ENCODE measurements around the gene BIN2.

The BIN2 gene

DNA sequence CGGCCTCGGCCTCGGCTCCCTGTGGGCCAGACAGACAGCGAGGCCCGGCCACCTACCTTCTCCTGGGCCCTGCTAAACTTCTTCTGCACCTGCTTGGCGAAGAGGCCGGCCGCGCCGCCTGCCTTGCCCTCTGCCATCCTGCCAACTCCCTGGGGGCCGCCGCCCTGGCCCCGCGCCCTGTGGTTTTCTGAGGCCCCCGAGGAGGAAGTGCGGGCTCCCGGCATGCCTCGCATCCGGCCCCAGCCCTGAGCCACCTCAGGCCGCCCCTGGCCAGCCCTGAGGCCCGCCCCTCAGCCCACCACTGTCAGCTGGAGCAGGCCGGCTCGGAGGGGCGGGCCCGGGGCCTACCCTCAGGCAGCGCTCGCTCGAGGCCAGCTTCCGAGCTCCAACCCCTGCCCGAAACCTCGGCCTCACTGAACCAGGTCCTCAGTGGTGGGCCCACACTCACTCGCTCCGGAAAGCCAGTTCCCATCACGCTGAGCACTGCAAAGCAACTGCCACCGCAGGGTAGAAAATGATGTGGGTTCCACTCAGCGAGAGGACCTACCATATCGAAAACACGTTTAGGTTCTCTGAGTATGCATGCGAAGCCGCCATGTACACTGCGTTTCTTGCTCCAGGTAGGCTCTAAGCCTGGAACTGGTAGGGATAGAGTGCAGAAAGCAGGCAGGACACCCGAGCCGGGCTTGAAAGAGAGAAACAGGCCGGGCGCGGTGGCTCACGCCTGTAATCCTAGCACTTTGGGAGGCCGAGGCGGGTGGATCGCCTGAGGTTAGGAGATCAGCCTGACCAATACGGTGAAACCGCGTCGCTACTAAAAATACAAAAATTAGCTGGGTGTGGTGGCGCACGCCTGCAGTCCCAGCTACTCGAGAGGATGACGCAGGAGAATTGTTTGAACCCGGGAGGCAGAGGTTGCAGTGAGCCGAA, at the start of gene BIN2:
TSS of gene BIN2 (minus strand) at position 209 of the 930 bp plus-strand sequence. CDS start at position 137, 72 bp downstream.
- DNase-seq (ENCODE audit: low read depth), result no peak

DNA sequence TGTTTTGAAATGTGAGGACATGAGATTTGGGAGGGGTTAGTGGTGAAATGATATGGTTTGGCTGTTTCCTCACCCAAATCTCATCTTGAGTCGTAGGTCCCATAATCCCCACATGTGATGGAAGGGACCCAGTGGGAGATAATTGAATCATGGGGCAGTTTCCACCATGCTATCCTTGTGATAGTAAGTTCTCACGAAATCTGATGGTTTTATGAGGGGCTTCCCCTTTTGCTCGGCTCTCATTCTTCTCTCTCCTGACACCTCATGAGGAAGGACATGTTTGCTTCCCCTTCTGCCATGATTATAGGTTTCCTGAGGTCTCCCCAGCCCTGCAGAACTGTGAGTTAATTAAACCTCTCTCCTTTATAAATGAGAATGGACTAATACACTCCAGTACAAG, 49.2 kb upstream of the BIN2 start:
- DNase-seq (ENCODE audit: low read depth), result no peak

DNA sequence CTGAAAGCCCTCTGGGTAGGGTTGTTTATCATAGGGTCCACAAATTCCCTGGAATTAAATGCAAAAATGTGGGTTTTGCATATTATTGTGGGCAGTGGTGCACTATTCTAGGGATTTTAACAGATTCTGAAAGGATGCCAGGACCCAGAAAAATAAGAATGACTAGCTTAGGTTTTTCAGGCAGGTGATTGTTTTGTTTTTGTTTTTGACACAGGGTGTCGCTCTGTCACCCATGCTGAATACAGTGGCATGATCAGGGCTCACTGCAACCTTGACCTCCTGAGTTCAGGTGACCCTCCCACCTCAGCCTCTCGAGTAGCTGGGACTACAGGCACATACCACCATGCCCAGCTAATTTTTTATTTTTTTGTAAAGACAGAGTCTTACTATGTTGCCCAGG, 48.0 kb upstream of the BIN2 start:
- DNase-seq (ENCODE audit: low read depth), result no peak

DNA sequence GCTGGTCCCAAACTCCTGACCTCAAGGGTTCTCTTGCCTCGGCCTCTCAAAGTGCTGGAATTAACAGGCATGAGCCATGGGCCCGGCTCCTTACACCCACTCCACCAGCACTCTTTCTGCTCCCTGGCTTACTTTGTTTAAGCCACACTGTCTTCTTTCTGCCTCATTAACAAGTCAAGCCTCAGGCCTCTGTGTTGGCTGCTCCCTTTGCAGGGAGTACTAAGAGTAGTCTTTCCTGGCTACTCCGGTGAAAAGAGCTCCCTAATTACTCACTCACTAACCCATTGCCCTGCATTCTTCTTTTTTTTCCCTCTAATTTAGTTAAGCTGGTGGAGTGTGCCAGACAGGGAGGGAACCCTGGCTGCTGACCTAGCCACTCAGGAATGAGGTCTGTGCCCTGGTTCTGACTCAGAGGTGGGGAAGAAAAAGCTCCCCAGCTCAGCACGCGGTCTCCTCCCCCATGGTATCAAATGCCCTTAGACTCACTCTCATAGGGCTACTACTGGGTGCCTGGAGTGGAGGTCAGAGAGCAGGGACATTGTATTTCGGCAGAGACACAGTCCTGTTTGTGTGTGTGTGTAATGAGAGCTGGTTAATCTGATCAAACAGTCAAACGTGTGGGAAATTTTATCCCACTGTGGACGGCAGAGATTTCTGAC, 47.5 kb upstream of the BIN2 start:
- DNase-seq (ENCODE audit: low read depth), result peak; percentile 93

DNA sequence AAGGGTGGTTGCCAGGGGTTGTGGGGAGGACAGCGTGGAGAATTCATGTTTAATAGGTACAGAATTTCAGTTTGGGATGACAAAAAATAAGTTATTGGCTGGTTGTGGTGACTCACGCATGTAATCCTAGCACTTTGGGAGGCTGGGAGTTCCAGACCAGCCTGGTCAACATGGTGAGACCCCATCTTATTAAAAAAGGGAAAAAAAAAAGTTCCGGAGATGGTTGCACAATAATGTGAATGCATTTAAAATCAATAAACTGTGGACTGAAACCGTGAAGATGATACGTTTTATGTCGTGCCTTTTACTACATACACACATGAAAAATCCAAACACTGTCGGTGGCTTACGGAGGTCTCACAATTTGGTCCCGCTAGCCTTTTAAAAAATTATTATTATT, 46.7 kb upstream of the BIN2 start:
- DNase-seq (ENCODE audit: low read depth), result no peak

DNA sequence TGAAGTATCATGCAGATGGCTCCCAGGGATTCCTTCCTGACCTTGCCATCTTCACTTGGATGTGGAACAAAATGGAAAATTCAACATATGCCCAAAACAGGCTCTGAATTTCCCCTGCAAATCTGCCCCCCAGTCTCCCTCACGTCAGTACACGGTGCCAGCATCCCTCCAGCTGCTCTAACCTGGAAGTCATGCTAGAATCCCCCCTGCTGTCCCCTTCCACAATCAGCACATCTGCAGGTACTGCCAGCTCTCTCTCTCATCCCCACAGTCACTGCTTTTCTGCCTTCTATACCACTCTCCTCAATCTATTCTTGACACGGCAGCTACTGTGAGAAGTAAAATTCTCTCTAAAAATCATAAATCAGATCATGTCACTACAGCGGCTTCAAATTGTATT, 45.6 kb upstream of the BIN2 start:
- no peak for DNase-seq (ENCODE audit: low read depth)

DNA sequence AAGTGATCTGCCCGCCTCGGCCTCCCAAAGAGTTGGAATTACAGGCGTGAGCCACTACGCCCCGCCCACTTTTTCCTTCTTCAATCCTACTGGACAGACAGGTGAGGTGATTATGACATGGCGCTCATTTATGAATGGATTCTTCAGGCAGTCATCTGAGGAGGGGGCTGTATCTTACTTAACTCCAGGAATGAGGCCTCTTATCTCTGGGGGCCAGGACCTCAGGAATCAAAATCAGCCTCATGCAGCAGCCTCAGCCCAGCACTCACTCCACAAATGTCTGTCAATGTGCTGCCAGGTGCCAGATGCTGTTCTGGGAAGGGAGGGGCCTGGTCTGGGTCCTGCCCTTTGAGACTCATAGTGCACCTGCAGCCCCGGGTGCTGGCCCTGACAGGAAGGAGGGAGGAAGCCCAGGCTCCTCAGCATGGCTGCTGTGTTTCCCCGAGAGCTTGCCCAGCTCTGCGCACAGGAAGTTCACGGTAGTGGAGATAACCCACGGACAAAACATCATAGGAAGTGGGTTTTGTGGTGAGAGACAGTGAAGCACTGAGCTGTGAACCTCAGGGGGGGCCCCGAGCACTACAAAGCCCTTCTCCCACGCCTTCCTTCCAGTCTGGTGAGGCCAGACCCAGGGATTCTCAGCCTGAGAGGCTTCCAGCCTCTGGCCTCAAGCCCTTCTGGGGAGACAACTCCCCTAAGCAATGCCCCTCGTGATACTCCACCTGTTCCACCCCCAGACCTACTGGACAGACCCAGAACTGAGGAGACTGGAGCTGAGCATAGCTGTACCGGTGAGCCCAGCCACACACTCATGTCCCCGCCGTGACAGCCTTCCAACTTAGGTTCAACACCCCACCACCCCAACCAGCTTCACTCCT, 44.9 kb upstream of the BIN2 start:
- peak; percentile 69 for DNase-seq (ENCODE audit: low read depth)

DNA sequence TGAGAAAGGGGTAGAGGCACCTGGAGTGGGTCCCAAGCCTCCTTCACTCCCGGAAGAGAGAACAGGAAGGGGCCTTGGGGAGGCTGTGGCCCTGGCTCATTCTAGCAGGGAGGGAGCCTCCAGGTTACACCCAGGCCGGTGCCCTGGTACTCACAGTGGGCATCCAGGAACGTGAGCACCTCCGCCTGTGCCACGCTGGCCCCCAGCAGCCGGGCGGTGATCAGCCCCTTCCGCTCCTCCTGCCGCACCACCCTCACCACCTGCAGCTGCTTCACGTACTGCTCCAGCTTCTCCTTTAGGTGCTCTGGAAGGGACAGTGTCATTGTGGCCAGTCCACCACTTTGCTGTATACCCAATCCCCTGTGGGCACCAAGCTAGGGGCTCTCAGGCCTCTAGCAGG, 41.3 kb upstream of the BIN2 start:
- DNase-seq (ENCODE audit: low read depth), result no peak

DNA sequence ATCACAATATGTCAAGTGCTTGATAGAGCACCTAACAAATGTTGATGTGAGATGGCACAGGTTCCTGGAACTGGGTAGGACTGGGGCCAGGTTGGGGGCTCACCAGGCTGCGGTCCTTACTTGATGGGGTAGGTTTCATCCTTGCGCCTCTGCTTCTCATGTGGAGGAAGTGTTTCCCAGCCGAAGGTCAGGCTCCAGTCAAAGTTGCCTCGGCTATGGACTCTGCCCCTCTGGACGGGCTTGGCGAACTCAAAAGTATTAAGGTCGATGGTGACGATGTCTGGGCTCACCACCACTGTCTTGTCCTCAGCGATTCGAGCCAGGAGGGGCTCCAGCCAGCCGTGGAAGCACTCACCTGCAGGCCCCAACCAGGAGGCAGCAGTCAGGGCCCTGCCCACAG, 40.0 kb upstream of the BIN2 start:
- DNase-seq (ENCODE audit: low read depth), result no peak

DNA sequence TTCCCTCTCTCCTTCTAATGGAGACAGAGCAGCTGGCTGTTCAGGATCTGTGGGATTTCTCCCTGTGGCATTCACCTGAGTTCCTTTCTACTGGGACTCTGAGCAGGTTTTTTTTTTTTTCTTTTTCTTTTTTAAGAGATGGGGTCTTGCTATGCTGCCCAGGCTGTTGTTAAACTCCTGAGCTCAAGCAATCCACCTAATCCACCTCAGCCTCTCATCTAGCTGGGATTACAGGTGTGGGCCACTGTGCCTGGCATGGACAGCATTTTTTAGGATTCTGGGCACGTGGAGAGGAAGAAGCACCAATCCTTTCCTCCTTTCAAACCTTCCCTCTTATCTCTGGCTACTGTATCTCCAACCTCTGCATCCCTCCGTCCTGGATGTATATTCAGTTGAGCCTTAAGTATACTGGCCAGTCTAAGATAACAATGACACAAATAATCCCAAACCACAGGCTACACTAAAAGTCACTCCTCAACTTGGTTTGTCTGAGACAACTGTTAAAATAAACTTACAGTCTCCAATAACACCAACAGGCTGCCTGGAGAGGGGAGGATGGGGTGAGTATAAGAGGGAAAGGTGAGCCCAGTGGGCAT, 38.9 kb upstream of the BIN2 start:
- DNase-seq (ENCODE audit: low read depth), result no peak

DNA sequence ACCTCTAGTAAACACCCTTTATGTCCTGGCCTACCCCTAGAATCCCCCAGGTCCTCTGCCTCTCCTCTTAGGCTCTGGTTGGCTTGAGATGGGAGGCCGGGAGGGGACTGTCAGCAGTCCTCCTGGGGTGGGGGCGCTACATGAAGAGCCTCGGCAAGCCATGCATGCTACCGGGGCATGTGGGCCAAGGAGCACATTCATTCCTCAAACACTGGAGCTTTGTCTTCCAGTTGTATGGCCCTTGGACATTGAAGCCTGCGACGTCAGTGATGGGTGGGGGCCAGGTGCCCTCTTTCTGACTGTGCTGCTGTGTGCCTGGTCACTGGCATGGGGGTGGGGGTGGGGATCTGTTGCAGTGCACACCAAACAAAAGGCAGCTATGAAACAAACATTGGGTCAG, 38.3 kb upstream of the BIN2 start:
- DNase-seq (ENCODE audit: low read depth), result no peak

DNA sequence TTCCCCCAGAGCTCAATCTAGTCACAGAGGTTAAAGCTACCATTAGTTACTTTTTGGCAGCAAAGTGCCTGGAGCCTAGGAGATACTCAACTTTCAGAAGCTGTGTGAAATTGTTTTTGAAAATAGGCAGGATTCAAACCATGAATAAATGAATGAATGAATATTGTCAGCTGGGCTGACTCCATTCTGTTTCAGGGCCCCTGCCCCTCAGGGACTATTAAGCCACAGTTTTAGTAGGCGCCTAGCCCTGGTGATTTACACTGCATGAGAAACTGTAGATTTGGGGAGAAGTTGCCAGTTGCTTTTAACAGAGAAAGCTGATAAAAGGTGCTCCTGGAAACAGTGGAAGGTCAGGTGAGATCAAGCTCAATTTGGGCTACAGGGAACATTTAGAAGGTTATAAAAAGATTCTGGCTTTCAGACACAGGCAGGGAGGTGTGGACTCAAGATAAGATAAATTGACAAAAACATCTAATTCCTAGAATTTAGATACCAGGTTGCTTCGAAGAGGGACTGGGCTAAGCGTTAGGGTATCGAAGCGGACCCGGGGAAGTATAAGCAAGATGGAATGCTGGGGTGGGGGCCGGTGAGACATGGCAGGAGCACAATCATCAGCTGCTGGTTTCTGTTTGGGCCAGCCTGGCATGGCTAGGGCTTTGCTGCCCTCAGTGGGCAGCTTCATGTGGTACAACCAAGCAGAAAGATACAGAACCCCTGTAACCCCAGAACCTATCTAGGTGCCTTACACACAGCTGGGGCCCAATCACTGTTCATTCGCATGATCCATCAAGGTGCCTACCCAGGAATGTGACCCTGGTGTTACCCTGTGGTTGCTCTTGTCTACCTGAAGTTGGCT, 37.4 kb upstream of the BIN2 start:
- DNase-seq (ENCODE audit: low read depth), result no peak

DNA sequence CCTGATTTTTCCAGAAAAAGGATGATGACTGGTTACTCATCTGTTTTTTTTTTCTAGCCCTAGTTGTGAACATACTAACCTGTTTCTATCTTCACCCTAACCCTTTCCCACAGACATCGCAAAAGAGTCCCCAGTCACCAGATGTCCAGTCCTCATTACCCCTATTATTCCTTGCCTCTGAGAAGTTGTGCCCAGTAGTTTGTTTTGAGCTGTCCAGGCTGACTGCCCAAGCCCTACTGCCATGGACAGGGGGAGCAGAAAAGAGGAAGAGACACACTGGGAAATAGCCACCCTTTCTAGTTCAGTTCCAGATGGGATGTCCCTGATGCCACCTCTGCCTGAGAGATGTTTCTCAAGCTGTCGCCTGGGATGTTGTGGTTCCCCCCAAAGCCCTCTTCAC, 36.3 kb upstream of the BIN2 start:
- no peak for DNase-seq (ENCODE audit: low read depth)

DNA sequence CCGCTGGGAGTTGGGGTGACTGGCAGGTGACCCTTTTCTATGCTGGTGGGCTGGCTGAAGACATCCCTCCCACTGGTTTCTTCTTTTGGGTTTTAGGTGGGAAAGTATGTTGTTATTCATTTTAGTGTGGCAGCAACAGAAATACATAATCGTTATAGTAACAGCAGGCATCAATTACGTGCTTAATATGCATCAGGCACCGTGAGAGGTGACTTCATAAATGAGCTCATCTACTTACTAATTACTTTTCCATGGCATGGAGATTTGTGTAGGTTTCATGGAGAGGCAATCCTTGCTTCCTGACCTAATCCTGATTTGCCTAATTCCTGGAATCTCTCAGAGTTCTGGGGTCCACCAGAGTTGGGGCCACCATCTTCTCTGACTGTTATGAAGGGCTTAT, 35.9 kb upstream of the BIN2 start:
- DNase-seq (ENCODE audit: low read depth), result no peak

DNA sequence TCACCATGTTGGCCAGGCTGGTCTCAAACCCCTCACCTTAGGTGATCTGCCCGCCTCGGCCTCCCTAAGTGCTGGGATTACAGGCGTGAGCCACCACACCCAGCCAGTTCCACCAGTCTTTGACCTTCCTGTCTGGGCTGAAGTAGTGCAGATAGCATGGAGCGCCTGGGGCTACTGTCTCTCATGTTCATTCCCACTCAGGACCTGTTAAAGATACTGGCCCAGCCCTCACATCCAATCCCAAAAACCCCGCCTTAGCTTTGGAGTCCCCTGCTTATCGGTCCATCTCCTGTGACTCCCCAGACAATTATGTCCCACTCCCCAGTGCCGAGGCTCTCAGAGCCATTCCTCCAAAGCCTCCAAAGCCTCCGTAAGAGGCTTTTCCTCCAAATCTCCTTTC, 34.5 kb upstream of the BIN2 start:
- DNase-seq (ENCODE audit: low read depth), result no peak

DNA sequence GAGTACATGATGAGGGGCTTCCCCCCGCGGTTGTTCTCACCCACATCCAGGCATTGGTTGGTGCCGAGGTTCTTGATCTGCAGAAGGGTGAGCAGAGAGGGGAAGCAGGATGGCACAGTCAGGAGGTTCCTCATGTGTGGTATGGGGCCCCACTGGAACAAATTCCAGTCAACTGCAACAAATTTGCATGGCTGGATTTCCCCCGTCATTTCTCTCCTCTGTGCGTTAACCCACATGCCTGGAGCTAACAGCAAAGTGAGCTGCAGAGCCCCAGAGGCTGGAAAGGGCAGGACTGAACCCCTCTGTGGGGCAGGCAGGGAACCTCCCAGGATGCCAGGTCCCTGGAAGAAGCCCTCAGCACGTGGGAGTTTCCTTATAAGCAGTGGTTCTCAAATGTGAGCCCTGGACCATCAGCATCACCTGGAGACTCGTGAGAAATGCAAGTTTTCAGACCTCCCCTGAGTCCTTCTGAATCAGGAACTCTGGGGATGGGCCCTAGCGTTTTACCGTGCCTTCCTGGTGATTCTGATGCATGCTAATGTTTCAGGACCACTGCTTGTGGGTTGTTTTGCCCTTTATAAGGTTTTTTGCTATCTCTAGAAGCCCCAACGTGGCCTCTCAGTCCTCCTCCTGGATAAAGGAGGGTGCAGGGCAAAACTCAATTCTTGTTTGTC, 33.5 kb upstream of the BIN2 start:
- DNase-seq (ENCODE audit: low read depth), result no peak

DNA sequence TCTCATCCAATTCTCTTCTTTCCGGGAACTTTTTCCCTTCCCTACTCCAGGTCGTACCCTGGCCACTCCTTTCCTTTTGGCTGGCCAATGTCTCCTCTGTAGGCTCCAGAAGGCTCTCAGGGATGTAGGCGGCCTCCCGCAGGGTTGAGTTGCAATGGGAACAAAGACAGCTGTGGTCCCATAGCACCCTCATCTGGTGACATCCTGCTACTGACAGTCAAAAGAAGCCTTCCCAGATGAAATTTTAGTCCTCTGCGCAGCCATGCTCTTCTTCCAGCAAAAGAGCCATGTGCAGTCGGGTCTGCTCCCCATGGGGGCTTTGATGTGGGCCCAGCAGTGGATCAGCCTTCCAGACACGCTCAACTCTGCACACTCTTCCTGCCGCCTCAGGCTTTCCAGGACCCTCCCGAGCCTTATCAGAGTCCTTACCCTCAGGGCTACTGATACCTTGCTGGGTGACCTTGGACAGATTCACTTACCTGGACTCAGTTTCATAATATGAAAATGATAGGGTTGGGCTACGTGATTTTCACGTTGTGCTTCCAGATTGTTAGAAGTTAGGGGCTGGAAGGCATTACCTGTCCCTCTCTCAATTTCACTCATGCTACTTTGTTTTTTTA, 28.0 kb upstream of the BIN2 start:
- no peak for DNase-seq (ENCODE audit: low read depth)

DNA sequence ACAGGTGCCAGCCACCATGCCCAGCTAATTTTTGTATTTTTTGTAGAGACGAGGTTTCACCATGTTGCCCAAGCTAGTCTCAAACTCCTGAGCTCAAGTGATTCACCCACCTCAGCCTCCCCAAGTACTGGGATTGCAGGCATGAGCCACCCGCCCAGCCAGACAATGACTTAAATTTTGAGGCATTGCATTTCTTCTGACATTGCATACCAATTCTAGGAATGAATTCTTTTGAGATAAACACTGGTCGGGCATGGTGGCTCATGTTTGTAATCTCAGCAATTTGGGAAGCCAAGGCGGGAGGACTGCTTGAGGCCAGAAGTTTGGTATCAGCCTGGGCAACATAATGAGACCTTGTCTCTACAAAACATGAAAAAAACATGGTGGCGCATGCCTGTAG, 25.1 kb upstream of the BIN2 start:
- no peak for DNase-seq (ENCODE audit: low read depth)

DNA sequence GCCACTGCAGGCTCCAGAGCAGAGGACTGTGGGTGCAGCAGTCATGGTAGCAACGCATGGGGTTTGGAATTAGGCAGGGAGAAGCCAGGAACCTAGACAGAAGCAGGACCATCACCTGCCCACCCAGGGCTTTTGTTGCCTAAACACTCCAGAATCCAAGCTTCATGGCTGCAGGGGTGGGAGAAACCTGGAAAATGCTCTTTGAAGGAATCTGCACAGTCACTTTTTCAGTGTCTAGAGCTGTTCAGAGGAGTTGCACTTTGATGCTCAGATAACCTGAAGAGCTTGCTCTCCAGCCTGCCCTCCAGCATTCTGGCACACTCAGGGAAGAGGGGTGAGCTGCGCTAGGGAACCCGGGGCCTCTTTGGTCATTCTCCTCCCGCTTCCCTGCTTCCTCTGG, 24.1 kb upstream of the BIN2 start:
- no peak for DNase-seq (ENCODE audit: low read depth)

DNA sequence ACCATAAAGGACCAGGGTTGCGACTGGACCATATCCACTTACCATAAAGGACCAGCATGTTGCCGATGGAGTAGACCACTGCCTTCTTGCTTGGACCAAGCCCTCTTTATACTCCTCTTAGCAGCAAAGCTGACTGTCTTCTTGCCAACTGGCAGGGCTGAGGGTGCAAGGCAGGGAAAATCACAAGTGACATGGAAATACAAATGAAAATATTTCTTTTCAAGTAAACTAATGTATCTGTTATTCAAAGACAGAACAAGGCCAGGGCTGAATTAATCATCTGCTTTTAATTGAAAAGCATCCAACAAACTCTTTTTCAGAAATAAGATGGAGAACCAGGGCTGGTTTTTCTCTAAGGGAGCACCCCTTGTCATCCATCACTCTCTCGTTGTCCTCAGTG, 22.6 kb upstream of the BIN2 start, which contains the start of gene CELA1:
TSS of gene CELA1 (minus strand) at position 99 of the 400 bp plus-strand sequence. CDS start at position 58, 41 bp downstream.
- DNase-seq (ENCODE audit: low read depth), result no peak
